DMS53 treated with DMSO at 0.1 percent for 48 hours (cell line): Measurements from ENCODE around the gene PREX1.

Experiments used
- DNase-seq: peaks from one replicate; lab custom pipeline; 2025; ENCODE audit not compliant: unreplicated experiment; lab: John Stamatoyannopoulos, UW

The PREX1 gene

DNA sequence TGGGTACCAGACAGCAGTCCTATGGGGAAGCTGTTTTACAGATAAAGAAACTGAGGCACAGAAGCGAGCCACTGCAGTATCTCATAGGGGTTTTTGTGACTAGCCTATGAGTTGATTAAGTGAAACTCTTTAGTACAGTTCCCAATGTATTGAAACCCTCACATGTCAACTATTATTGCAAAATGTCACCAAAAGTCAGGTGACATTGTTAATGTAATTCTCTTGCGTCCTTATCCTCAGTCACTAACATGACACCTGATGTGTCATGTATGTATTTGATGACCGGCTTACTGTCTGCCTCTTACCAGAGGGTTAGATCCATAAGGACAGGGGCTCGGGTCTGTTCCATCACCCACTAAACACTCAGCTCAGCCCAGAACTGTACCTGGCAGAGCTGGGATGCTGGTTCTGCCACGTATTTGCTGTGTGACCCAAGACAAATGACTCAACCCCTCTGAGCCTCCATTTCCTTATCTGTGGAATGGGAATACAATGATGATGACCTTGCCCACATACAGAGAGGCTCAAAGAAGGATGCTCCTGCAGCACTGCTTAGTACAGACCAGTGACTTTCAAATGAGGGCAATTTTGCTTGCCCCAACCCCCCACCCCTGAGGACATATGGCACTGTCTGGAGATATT lies 32.9 kb downstream of the PREX1 start:
- no peak for DNase-seq

DNA sequence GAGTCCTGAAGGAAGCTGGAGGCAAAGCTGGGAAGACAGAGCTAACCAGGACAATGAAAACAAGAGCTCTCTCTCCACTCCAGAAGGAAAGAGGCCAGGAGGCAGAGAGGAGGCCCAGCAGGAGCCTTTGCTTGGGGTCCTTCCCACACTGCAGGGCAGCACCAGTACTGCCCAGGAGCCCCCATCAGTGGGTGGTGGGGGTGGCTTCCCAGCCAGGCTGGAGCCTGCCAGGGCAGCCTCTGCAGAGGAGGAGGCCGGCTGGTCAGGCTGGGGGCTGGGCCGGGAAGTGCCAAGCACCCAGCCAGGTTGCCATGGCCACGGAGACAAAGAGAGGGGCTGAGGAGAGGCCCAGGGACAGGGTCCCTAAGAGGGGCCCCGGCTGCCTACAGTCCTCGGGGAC lies 33.4 kb downstream of the PREX1 start:
- DNase-seq, result no peak

DNA sequence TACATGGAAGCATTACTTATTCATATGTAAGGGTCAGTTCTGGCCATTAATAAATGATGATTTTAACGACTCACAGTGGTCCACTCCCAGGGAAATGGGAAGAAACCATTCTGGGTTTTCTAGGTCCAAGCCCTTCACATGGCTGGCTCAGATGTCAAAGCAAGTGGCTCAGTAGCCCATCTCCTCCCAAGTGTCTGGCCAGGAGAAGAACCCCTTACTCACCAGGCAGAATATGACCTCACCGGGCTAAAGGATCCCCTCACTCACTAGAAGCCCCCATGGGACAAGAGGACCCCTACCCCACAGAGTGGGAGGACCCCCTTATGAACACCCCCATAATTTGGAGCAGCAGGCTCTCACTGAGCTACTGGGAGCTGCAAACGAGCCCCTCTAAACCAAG lies 34.0 kb downstream of the PREX1 start:
- DNase-seq, result no peak

DNA sequence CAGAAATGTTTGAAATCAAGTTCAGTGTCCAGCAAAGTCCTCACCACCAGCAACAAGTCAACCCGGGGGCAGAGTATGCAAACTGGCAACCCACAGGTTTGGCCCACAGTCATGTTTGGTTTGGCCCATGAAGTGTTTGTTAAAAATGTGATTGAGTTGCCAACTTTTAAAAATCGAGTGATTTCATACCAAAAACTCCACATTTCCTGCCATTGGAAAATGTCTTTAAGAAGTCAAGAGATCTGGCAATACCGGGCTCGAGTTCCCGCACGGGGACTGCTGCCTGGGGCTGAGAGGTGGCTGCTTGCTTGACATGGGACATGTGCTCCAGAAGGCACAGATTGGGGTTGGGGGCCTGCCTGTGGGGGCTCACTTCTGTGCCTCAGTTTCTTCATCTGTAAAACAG lies 36.1 kb downstream of the PREX1 start:
- no peak for DNase-seq

DNA sequence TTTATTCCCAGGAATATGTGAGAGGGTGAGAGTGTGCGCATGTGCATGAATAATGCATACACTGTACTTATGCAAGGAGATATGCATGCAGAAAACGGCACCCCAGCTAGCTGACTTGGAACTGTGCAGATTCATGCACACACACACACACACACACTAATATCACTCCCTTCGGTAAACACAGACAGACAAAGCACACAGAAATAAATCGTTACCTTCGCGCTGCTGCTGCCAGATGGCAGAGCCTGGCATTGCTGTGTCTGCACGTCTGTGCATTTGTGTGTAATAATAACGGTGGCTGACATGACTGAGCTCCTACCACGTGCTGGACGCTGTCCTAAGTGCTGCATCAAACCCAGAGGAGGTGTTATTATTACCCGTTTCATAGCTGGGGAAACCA lies 36.8 kb downstream of the PREX1 start:
- no peak for DNase-seq

DNA sequence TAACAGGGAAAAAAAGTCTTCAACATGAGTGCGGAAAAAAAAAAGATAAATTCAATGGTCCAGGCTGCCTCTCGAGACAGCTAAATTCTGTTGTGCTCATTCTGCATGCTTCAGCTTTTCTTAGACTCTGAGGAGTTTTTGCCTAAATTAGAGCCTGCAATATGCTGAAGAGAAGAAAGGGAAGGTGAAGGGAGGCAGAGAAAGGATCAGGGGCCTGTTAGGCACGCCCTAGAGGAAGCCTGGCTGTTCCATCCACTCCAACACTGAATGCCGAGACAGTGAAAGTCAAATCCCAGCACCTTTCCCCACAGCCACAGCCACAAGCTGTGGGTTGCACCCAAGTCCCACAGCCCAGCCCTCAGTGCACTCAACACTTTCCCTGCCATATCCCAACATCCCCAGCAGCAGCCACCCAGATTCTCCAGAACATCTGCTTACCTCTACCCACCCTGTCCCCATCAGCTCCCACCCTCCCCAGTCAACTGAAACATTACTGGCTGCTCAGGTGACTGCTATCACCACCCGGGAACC lies 37.3 kb downstream of the PREX1 start:
- DNase-seq, result no peak

DNA sequence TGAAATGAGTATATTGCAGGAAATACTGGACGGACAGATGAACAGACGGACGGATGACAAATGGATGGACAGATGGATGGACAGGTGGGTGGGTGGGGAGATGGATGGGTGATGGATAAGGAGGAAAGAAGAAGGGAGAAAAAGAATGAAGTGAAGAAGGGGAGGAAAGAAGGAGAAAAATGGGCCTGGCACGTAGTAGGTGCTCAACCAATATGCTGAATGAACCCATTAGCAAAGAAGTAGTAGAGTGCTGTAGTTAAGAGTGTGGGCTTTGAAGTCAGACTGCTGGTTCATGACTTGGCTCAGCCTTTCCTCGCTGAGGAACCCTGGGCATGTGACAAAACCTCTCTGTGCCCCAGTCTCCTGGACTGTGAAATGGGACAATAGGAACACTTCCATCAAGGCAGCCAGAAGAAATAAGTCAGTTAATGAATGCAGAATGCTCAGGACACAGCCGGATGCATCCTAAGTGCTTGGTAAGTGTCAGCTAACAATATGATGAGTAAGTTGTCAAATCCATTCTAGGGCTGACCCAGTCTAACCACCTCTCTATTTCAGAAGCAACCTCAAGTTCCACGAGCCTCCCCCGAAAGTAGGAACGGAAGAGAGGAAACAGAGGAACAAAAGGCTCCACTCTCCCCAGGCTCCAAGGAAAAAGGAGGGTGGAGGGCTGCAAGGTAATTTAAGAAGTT lies 37.9 kb downstream of the PREX1 start:
- no peak for DNase-seq

DNA sequence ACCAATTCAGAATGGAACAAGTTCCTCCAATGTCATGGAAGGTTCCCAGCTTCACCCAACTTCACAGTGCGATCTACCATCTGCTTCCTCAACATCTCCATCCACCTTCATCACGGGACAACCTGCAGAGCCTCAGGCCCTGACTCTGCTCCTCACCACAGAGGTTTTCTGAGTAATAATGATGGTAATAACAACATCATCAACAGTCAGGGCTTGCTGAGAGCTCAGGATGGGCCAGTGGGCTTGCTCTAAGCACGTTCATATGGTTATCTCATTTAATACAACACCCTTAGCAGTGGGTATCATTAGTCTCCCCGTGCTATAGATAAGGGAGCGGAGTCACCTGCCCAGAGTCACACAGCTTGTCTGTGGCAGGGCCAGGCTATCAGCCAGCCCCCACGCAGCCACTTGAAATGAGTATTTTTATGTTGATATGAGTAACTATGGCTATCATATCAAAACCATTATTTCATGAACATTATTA lies 38.6 kb downstream of the PREX1 start:
- no peak for DNase-seq

DNA sequence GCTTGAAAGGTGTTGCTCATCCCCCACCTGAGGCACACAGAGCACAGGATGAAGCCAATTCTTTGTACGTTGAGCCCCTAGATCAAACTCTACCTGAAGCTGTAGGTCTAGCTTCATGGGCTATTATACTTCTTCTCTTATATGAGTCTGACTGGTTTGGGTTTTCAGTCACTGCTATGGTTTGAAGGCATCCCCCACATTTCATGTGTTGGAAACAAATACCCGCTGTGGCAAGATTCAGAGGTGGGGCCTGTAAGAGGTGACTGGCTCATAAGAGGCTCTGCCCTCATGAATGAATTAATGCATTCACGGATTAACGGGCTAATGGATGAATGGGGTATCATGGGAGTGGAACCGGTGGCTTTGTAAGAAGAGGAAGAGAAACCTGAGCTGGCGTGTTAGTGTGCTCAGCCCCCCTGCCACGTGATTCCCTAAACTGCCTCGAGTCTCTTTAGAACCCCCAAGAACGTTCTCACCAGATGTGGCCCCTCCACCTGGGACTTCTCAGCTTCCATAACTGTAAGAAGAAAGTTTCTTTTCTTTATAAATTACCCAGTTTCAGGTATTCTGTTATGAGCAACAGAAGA lies 39.2 kb downstream of the PREX1 start:
- DNase-seq, result no peak

DNA sequence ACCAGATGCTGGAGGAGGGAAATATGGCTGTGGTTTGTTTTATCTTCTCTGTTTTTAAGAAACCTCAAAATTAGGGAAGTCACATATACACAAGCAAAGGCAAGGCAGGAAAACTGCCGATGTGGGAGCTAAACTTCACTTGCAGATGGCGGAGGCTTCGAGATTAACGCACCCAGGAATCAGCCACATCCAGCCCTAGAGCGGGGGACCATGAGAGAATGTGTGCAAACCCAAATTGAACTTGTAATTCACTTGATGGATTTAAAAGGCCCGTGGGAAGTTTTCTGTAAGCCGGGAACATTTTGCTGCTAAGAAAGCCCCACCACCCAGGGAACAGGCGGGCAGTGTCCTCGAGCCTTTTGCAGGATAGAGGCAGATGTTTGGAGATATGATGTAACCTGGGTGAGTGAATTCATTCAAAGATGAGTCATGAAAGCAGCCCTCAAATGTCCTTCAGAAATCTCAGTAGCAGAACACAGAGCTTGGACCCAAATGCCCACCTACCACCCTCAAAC lies 39.9 kb downstream of the PREX1 start:
- DNase-seq, result no peak

DNA sequence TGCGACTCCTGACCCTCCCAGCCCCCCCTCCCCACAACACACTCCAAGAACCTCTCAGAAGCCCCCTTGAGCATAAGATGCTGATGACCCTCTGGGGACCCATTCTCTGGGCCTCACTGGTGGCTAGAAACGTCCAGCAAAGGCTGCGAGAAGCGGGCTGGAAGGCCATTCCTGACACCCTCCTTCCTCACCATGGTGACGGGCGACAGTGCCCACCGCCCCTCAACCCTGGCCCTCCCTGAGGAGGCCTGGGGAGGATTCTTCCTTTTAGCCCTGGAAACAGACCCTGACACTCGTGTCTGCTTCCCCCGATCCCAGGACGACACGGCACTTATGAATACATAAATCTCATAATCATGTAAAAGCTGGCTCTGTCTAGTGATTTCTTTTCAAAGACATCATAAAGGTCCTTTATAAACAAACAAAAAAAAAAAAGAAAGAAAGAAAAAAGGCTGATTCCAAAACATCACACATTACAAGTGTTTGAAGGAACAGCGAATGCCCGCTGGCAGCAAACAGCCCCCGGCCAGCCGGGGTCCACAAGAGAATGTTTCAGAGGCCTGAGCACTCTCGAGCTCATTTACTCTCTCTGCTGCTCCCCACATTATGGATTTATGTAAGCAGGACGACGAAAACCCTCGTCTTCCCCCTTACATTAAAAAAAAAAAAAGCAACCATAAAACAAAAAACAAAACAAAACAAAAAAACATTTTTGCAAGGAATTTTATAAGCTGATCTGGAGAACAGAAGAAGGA lies 40.7 kb downstream of the PREX1 start:
- no peak for DNase-seq

DNA sequence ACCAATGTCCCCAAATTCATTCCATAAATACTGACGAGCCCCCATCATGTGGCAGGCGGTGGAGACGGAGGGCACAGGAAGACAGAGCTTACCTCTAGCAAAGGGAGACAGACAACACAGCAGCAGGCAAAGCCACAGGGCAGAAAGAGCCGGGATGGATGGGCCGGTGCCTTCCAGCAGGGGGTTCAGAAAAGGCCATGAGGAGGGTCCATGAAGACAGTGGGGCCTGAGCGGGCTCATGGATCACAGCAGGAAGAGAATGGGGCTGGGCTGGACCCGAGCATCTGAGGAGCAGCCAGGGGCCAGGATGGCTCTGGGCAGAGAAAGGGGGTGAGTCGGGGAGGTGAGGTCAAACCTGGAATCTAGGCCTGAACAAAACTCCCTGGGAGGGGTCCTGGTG lies 42.0 kb downstream of the PREX1 start:
- DNase-seq, result no peak

DNA sequence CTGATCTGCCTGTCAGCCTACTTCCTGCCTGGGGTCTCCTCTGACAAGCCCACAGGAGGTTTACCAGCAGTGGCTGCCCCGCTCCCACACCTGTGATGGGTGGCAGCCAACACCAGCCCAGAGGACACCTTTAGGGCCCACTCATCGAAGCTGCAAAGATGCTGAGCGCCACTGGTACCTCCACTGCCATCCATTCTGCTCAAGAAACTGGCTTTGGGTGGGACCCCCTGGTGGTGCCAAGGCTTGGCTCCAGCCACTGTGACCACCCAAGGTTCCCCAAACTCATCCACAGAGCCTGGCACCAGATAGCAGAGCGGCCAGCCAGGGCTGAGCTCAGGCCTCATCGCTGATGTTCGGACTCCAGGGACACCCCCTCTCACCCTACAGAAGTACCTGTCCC lies 42.5 kb downstream of the PREX1 start:
- no peak for DNase-seq

DNA sequence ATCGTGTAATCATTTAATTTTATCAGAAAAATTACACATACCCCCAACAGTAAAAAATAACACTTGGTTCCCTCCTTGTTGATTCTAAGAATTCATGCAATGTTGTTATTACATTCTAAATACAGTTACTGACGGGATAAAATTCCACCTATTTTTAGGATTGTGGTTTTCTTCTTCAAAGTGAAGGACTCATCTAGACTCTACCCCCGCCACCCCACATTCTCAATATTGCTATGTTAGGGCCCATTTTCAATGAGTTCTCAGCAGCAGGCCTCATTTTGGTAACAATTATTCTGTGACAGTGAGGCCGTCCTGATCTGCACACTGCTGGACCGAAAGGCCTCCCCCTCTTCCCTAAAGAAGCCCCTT lies 43.5 kb downstream of the PREX1 start:
- DNase-seq, result no peak

DNA sequence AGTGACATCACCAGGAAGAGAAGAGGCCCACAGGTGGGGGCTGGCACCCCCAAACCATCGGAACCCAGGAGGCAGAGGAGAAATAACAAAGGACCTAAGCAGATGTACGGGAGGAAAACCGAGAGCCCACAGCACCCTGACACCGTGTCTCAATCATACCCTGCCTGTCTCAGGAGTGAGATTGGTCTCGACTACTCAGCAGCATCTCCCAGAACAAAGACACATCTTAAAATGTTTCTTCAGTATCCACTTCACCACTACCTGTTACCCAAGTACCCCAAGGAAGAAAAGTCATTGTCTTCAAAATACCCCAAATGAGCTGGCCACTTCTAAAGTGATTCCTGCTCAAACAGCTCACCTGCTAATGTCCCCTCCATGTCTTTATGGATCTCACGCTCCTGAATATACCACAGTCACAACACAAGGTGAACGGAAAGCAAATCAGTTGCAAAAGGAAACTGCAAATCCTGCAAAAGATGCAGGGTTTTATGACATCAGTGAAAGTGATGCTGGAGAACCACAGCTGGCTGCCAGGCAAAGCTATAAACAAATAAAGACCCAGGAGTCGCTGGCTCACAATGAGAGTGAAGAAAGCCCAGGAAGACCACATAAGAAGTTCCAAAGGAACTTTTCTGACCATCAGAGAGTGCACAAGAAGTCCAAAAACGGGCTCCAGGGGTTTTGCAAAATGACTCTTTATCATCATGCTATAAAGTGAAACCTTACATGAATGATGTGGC lies 44.1 kb downstream of the PREX1 start:
- no peak for DNase-seq

DNA sequence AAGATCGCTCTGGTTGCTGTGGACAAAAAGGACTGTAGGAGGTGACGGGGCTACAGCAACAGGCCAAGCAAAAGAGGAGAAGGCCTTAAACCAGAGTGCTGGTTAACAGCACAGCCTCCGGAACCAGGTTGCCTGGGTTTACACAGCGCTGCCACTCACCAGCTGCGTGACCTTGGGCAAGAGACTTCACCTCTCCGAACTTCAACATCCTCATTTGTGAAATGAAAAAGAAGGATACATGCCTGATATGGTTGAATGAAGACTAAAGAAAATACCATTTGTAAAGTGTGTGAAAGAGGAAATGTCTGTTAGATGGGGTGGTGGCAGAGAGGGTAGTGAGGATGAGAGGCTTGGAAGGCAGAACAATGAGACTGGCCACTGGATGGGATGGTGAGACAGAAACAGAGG lies 44.9 kb downstream of the PREX1 start:
- DNase-seq, result no peak

DNA sequence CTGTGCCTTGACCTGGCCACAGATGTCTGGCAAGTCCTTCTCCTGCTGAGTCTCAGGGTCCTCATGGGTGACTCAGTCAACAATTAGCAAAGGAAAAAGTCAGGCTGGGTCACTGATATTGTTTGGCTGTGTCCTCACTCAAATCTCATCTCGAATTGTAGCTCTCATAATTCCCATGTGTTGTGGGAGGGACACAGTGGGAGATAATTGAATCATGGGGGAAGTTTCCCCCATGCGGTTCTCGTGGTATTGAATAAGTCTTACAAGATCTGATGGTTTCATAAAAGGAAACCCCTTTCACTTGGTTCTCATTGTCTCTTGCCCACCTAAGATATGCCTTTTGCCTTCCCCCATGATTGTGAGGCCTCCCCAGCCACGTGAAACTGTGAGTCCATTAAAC lies 45.7 kb downstream of the PREX1 start:
- DNase-seq, result no peak

DNA sequence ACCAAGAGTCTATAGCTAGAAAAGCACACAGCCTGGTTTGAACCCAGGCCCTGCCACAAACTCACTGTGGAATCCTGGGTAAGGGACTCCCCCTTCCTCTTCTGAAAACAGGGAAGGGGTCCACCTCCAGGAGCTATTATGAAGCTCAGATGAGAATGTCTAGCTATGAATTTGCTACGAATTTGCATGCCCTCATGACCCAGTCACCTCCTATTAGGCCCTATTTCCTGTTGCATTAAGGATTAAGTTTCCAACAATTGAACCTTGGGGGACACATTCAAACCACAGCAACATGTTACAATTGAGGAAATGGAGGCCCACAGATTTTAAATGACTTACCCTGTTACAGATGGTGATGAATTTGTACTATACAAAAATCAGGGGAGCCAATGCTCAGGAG lies 46.2 kb downstream of the PREX1 start:
- DNase-seq, result no peak

DNA sequence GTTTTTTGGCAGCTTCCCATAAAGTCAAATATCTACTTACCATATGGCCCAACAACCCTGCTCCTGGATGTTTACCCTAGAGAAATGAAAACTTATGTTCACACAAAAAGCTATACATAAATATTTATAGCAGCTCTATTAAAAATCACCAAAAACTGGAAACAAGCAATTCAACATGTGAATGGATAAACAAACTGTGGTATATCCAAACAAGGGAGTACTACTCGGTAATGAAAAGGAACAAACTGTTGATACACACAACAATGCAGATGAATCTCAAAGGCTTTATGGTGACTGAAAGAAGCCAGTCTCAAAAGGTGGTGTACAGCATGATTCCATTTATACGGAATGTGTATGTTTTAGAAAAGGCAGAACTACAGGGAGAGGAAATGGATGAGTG lies 48.4 kb downstream of the PREX1 start:
- DNase-seq, result no peak

DNA sequence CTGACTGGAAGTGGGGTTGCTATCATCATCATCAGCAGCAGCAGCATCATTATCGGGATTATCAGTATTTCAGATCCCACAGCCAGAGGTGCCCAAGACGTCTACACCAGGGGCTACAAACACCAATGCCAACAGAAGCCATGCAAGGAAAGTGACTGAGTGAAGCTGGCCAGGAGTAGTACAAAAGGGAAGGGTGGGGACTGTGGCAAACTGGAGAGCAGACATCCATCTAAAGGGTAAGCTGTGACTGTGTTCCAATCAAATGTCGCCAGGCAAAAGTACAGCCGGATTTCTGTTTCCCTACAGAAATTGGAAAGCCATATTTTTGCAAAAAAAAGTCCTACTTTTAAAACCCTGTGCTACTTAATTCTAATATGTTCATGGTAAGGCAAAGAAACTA lies 50.0 kb downstream of the PREX1 start:
- DNase-seq, result no peak

DNA sequence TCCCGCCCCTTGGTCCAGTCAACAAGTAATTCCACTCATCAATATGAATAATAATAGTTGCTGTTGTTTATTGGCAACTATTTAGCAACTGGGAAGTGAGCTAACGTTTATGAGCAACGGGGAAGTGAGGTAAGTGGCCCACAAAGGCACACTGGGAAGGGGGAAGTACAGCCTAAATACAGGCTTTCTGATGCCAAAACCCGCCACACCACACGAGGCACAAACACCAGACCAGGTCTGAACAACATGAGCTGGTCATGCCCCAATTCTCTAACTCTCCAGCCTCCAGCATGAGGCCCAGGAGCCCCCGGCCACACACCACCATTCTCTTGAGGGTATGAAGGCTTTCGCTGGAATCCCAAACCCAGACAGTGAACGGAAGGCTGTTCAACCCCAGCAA lies 50.8 kb downstream of the PREX1 start:
- DNase-seq, result no peak
